Non-pigmented ciliary epithelial cell (primary cell): Measurements from ENCODE around the gene TSPAN17.
"Not testable (repeated sequence)": the region's sequence is repeated elsewhere in the genome, so short reads cannot be mapped to it uniquely, and the experiment has no call there.

ENCODE experiments used
- DNase-seq: peaks from one replicate; pipeline ENCODE4 v3.0.0-alpha.2; 2010; ENCODE audit warnings: low read depth

TSPAN17 gene

DNA sequence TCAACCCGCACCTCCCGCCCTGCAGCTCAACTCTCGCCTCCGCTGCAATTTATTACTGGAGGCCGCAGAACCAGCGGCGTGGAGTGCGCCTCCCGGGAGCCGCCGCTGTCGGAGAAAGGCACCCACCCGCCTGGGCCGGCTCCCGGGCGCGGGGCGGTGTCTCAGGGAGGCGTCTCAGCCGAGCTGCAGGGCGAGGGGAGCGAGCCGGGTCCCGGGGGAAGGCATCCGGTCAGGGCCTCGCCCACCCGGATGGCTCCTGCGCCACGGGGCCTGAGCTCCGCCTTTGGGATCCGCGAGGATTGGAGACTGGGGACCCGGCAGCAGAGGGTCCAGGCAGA is 32.9 kb downstream of the TSPAN17 start:
- no peak for DNase-seq

DNA sequence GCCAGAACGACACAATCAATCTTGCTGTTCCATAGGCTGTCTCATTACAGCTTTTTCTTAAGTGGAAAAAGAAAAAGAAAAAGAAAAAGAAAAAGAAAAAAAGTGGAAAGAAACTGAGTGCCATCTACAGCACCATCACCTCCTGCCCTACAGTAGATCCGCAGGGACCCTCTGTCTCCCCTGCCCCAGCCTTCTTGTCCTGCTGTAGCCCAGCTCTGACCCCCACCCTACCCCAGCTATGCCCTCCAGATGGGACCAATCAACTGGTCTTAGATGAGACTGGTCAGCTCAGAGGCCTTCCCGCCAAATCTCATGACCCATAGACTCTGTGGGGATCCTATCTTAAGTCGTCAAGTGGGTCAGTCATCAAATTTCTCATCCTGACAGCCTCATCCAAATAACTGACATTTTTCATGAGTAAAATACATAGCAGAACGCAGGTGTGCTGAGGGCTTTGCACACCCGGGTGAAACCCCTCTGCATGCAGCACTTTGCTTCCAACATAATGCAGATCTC is 34.8 kb downstream of the TSPAN17 start:
- no peak for DNase-seq

DNA sequence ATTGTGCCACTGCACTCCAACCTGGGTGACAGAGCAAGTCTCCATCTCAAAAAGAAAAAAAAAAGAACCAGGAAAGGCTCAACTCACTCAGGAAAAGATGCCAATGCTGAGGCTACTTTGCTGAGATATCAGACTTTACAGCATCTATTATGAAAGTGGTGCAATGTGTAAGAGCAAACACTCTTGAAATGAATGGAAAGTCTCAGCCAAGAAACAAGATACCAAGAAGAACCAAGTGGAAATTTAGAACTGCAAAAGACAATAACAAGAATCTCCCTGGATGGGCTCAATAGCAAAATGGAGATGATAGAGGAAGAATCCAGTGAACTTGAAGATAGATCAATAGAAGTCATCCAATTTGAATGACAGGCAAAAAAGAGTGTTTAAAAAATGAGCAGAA is 37.7 kb downstream of the TSPAN17 start:
- no peak for DNase-seq

DNA sequence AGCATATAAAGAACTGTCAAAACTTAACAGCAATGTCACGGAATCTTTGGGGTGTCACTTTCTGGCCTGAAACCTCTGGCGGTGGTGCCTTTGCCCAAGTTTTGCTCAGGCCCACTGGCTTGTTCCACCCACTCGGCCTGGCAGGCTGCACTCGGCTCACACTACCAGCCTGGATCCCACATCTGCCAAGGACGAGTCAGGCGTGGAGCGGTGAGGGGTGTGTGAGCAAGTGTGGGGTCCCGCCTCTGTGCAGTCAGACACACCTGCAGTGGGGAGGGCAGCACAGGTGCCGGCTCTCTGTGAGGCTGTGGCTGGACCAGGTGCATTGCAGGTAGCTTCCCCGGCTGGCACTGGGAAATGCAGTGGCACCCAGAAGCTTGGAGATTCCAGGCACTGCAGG is 40.0 kb downstream of the TSPAN17 start:
- no peak for DNase-seq

DNA sequence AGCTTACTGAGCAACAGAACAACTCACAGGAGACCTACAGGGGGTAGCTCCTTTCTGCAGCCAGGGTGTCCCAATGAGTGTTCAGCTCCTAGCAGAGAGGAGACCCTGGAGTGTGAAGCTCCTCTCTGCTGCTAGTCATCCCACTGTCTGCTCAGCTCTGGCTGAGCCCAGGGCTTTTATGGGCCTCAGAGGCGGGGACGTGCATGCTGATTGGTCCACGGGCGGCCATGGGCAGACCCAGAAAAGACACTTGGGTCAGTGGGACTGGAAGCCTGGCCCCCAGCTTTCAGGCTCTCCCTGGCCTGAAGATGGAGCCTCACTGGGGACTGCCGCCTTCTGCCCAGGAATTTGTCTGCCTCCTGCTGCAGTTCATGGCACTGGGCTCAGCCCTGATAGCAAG is 40.6 kb downstream of the TSPAN17 start:
- no peak for DNase-seq

DNA sequence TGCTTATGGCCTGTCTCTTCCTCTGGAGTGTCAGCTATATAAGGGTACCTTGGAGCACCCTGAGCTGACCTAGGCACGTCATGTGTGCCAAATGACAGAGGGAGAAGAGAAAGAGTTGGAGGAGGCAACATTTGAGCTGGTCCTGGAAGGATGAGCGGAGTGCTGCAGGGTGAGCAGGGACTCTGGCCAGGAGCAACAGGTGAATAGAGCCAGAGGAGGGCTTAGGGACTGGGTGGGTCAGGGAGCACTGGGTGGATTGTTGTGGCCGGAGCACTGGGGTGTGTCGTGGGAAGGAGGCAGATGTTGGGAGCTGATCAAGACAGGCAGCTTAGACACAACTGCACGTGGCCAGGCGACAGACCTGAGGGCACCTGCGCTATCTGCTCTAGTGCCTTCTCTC is 43.6 kb downstream of the TSPAN17 start:
- DNase-seq, result no peak

DNA sequence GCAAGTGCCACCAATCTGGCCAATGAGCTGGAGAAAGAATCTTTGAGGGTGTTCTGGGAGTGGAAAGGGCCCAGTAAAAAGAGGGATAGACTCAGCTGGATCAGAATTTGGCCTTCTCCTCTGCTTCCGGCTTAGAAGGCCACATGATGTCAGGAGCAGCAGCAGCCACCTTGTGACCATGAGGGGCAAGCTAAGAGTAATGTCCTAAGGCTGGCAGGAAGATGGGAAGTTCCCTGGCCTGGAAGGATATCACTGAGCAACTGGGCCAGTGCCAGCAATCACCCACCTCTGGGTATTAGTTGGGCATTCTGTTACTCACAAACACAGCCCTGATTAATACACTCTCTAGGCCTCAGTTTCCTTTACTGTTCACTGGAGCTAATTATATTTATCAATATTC is 44.2 kb downstream of the TSPAN17 start:
- DNase-seq, result no peak

DNA sequence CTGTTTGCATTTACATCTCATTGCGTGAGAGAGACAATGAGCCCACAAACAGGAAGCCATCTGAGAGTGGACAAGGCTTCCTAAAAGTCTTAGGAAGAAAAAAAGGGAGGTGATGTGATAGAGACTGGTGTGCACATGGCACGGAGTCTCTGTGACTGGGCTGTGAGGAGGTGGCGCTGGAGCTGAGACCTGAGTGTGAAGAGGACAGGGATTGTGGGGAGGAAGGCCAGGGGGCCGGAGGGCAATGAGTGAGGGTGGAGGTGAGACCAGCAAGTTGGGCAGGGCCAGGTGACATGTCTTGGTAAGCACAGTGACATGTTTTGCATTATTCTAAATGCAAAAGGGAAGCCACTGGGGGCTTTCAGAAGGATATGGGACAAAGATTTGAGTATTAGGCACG is 45.0 kb downstream of the TSPAN17 start:
- no peak for DNase-seq

DNA sequence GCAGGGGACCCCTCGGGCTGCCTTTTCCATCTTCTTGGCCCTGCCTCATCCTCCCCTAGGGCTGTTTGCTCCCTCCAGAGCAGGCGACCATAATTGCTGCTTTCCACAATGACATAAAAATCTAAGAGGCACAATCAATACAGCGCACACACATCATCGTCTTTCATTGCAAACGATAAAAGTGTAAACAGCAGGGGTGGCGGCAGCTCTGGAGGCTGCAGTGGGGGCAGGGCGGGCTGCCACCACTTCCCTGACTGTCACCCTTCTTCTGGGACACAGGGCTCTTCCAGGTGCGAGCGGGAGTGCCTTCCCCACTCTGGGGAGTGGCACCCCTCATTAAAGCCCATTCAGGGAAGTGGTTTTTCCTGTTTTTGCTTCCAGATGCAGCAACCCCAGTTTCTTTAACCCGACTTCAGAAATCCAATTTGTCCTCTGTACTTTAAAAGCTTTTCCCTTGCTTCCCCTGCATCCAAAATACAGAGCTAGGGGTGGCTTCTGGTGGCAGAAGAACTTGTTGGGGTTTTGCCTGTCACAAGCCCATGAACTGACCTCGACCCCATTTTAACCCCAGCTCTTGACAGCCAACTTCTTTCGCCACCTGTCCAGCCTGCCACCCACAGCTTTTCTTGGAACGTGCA is 45.7 kb downstream of the TSPAN17 start:
- no peak for DNase-seq

DNA sequence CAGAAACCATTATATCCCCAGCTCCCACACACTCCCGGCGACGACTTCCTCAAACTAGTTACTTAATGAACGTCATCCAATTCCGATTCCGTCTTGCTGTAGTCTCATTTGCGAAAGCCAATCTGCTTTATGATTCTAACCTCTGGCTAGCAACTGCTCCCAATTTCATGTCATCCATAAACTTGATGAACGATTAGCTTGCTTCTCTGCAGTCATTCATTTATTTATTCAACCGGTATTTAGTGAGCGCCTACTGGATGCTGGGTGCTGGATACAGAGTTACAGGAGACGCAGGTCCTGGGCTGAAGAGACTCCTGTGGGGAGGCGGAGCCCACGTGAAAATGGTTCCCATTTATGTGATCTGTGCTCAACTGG is 46.2 kb downstream of the TSPAN17 start:
- DNase-seq, result no peak

DNA sequence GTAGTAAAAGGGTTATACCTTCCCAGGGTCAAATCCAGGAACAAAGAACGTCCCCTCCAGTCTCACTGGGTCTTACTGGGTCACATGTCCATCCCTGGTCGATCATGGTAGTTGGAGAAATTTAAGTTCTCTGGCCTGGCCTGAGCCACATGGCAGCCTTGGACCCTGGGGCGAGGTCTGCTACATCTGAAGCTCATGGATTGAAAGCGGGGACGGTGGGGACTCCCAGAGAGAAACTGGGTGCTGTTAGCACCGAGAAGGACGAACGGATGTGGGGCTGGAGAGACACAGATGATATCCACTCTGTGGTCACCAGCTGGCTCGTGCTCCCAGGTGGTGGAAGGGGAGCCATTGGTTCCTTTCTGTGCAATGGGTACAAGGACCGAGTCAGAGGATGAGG is 46.9 kb downstream of the TSPAN17 start:
- no peak for DNase-seq

DNA sequence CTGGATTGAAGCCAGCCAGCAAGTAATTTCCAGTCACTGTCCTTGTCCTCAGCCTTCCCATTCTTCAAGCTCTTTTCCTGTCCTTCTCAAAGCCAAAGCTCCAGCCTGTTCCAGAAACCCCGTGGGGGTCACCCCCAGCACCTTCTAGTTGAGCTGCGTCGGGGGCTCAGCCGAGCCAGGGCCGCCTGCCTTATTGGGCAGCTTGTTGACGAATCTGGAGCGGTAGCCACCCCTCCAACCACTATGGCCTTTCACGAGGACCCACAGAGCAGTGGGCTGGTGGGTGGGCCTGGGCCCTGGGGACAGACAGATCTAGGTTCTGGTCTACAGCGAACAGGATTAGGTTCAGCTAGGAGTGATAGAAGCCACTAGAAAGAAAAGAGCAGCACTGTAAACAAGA is 47.3 kb downstream of the TSPAN17 start:
- no peak for DNase-seq

DNA sequence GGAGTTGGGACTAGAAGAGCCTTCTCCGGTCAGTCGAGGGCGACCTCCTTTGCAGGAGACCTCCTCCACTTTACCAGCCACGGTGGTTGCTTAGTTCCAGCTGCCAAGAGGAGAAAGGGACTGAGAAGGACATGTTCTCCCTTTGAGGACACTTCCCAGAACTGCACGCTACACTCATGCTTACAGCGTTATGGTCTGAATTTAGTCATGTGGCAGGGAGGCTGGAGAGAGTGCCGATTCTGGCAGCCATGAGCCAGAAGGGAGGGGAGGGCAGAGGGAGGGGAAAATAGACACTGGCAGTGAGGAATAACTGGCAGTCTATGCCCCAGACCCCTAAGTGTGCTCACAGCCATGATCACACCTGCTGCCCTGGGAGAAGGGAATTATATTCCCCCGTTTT is 47.8 kb downstream of the TSPAN17 start:
- no peak for DNase-seq

DNA sequence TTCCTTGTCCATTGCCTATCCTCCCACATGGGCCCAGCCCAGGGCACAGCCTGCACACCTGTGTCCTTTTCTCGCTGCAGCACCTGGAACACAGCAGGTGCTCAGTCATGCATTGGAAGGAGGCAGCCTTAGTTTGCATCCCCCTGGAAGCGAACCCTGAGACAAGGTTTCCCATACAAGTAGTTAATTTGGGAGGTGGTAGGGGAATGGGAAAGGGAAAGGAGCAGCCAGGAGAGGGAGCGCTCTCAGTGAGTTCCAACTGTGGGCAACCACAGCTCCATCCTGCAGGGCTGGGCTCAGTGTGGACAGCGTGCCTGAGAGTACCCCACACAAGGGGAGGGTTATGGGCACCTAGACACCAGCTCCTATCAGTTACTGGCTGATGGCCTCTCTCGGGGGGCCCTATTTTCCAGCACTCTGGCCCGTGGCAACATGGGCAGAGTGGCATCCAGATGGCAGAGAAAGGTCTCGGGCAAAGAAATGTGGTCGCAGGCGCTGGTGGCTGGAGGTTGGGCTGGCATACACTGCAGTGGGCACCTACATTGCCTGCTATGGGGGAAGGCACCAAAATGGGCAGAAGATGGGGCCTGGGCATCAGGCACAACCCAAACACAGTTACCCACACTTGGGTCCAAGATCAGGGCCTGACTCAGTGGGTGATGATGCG is 50.1 kb downstream of the TSPAN17 start:
- no peak for DNase-seq

DNA sequence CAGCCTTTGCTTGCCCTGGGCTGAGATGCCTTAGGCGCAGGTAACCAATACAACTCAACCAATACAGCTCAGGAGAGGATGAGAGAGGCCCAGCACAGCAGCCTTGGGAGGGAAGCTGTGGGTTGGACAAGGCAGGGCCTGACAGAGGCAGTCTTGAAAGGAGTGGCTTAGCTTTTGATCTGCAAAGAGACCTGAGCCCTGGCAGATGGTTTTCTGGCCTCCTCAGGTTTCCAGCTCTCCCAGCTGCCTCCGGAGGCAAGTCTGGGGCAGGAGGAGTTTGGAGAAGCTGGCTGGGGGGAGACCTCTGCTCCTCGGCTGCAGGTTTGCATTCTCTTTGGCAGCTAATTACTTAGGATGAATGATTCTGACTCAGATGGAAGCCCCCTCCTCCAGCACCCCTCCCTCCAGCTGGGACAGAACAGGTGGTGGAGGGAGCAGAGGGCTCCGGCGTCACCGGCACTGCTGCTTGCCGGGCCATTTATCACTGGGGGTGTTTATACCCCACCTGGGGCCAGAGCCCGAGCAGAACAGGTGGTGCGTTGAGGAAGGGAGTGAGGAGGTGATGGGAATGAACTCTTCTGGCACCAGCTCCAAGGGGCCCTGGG is 50.8 kb downstream of the TSPAN17 start:
- no peak for DNase-seq

DNA sequence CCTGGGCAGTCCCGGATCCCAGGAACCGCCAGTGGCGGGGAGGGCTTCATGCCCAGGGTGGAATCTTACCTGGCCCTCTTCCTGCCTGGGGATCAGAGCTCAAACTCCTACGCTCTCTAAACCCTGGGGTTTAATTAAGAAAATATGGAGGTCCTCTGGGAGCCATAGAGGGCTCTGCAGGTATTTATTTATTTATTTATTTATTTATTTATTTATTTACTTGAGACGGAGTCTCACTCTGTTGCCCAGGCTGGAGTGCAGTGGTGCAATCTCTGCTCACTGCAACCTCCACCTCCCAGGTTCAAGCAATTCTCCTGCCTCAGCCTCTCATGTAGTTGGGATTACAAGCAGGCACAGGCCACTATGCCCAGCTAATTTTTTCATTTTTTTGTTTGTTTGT is 52.2 kb downstream of the TSPAN17 start:
- DNase-seq, result not testable (repeated sequence)

DNA sequence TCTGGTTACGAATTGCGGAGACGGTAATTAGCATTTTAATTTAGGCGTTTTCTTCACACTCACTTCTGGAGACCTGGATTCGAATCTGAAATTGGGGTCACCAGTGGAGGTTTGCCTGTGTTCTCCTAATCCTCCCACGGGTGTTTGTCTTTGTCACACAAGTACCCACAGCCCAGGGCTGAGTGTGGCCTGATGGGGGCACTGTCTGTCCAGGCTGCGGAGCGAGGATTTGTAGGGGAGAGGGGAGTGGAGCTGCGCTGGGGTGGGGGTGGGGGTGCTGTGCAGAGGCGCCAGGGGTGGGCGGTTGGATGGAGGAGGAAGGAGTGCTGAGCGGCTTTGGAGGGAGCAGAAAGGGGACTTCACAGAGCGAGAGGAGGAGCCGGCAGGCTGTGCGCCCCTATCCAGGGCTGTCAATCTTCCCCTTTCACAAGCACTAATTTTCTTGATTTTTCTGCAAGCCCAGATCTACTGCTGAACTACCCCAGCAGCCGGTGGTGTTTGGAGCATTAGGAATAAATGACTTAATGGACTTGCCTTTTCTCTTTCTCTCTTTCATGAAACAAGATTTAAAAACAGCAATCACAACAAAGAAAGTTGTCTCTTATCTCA is 53.1 kb downstream of the TSPAN17 start:
- DNase-seq, result no peak

DNA sequence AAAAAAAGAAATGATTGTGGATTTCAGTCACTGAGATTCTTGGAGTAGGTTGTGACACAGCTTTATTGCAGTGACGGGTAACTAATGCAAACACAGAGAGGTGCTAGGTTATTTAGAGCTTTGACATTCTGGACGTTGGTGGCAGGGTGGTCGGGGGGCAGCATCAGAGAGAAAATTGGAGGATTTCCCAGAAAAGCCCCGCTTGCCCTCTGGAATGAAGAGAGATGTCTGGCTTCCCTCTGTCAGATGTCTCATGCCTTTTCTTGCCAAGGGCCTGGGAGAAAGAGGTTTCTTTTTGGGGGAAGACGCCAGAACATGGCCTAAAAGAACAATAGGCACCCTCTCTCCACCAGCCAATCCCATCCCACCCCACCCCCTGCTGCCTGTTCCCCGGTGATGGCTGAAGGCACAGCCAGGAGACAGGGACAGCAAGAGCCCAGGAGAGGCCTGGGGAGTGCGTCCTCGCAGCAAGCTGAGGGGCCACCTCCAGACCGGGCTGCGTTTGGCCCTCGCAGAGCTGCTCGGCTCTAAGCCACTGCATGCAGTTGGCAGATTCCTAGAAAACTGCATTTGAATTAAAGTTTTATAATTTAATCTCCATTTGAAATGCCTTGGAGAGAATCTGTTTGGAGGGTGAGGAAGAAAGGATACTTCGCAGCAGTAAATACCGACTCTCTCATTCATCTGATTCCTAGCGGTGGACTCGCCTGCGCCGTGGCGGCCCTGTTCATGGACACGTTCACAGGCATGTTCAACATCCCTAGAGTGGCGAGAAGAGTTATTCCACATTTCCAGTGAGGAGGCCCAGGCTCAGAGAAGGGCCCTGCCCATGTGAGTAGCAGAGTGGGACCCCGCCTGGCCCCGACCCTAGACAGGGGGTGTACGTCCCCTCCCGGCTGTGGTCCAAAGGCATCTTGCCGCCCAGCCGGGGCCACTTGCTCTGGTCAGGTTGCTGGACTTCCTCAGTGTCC is 55.7 kb downstream of the TSPAN17 start:
- no peak for DNase-seq

DNA sequence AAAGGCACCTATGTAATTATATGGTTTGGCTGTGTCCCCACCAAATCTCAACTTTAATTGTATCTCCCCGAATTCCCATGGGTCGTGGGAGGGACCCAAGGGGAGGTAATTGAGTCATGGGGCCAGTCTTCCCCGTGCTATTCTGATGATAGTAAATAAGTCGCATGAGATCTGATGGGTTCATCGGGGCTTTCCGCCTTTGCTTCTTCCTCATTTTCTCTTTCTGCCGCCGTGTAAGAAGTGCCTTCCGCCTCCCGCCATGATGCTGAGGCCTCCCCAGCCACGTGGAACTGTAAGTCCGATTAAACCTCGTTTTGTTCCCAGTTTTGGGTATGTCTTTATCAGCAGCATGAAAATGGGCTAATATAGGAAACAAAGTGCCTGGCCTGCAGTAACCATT is 56.6 kb downstream of the TSPAN17 start:
- DNase-seq, result no peak

DNA sequence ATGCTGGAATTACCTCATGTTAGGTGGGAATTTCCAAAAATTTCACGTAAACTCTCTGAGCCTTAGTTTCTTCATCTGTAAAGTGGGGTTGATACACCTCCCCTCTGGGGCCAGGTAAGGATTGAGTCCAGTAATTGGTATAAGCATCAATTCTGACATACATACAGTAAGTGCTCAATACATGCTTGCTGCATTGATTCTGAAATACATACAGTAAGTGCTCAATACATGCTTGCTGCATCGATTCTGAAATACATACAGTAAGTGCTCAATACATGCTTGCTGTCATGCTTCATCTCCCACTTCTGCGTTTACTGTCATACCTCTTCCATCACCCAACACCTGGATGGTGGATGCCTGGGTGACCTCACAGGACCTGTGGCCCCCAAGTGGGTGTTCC is 57.1 kb downstream of the TSPAN17 start:
- no peak for DNase-seq

DNA sequence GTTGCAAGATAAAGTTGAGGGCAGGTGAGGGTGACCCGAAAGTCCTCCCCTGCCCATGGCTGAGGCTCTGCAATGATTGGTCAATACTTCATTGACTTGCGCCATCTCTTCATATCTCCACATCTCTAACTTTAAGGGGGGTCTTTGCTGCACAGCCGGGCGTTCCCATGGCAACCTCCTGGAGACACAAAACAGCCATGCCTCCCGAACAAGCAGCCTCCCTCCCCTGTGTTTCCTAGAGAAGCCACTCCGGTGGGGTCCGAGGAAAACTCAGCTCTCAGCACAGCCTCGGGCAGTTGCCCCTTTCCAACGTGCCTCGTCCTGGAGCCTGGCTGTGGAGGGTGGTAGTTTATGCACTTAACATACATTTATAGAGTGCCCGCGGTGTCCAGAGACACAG is 57.5 kb downstream of the TSPAN17 start:
- DNase-seq, result no peak
